HG03469 (cell line): Measurements from ENCODE around the gene CHPF2.

ENCODE experiments used
- ATAC-seq: cut with Tn5 transposase; IDR thresholded peaks from one replicate; pipeline ENCODE4 v1.9.1; 2021; ENCODE audit warnings: mild to moderate bottlenecking, moderate library complexity, moderate number of reproducible peaks; ENCODE audit not compliant: unreplicated experiment

CHPF2 gene

GRCh38 chr7:151257990-151258389 lies 25.7 kb downstream of the CHPF2 start:
- ATAC-seq = no peak

DNA sequence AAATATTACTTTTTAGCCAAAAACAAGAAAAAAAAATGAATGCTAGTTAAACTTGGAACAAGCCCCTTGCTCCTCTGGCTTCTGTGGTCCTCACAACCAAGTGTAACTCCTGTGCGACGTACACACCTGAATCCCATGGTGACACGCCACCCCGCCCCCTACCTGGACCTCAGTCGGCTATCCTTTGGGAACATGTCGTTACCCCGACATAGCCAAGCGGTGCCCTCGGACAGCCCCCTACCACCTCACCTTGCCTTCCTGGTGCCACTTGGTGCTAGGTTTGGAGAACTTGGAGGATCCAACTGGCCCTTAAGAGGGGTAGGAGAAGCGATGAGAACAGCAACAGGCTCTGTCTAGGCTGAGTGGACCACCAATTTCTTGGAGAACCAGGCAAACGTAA lies 28.2 kb downstream of the CHPF2 start:
- ATAC-seq = no peak

DNA sequence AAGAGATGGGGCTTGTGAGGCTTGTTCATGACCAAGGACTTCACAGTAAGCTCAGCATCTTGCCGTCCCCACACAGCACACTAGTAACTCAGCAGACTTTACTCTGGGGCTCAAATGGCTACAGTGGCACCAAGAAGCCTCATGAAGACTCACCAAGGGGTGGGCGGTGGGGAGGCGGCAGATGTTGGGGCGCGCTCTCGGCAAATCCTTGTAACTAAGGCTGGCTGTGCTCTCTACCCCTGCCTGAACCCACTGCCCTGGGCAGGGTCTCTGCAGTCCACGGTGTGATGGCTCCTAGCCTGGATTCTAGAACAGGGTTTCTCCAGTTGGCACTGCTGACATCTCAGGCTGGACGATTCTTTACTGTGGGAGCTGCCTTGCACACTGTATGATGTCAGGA lies 28.6 kb downstream of the CHPF2 start:
- ATAC-seq = no peak

- ATAC-seq = no peak
Observed at GRCh38 chr7:151261529-151261928, 29.2 kb downstream of the CHPF2 start.

- no peak for ATAC-seq
Observed at GRCh38 chr7:151264615-151265014, 32.3 kb downstream of the CHPF2 start.

DNA sequence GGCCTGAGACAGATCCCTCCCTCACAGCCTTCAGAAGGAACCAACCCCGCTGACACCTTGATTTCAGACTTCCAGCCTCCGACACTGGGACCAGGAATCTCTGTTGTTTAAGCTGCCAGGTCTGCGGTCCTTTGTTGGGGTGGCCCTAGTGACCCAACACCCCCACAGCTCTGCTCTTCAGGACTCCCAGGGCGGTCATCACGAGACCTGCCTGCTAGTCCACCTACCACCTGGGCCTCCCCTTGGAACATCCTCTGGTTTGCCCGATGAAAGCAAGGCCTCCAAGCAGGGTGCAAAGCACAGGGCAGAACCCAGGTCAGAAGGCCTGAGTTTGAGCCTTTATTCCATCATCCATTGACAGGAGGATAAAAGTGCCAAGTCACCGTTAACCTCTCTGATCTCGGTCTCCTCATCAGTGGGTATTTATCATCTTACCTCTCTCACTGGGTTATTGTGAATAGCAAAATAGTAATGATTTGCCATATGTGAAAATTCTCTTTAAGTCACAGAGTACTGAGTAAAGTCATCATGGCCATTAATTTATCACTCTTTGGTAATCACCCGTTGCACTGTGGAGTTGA lies 33.2 kb downstream of the CHPF2 start:
- ATAC-seq = no peak

GRCh38 chr7:151269511-151269910 lies 37.2 kb downstream of the CHPF2 start:
- no peak for ATAC-seq

GRCh38 chr7:151271699-151272355 lies 39.5 kb downstream of the CHPF2 start:
- no peak for ATAC-seq

DNA sequence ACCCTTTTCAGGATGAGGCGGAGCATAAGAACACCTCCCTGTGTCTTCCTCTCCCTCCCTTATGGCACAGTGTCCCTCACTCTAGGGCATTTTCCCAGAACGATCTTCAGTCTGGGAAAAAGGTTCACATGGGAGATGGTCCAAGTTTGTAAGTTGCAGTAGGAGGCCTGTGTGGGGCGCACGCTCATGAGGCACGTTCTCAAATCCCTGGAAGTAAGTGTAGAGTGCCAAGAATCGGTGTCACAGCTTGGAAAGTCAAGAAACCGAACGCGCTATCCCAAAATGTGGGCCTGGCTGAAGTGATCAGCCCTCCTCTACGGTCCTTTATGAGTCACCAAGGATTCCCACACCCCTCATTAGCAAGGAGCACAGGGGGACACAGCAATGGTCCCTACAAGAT lies 40.1 kb downstream of the CHPF2 start:
- ATAC-seq = no peak

GRCh38 chr7:151272877-151273276 lies 40.6 kb downstream of the CHPF2 start:
- ATAC-seq = no peak

- ATAC-seq = no peak
Observed at GRCh38 chr7:151273651-151274390, 41.5 kb downstream of the CHPF2 start.

GRCh38 chr7:151274396-151274795 lies 42.1 kb downstream of the CHPF2 start:
- ATAC-seq = no peak

DNA sequence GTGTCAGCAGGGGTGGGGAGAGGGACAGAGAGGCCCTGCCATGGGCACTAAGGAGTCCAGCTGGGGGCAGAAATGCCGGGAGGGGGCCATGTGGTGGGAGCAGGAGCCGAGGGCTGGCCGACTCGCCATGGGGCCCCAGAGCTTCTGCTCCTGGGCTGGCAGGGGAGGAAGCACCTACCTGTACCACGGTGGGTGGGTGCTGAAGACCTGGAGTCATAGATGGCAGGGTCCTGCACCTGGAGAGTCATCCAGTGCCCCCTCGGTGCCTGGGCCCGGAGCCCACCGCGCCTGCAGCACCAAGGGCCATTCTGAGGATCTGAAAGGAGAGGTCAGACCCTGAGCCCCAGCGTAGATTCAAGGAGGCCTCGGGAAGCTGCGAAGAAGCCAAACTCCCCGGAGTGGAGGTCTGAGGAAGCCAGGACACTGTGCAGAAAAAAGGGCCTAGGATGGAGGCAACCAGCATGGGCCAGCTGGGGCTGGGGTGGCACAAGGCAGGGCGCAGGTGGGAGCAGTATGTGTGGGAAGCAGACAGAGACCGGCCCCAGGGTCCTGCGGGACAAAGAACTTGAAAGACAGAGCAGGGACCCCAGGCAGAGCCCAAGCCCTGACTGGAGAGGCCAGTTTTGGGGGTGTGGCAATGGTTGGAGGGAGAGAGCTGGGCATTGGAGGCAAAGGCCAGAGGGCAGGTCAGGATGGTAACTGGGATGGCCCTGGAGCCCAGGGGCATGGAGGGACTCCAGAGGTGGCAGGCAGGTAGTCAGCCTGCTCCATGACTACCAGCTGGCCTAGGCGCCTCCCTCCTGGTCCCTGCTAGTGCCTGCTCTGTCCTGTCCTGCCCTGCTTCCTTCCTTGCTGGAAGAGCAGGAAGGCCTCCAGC lies 42.9 kb downstream of the CHPF2 start:
- ATAC-seq = no peak

DNA sequence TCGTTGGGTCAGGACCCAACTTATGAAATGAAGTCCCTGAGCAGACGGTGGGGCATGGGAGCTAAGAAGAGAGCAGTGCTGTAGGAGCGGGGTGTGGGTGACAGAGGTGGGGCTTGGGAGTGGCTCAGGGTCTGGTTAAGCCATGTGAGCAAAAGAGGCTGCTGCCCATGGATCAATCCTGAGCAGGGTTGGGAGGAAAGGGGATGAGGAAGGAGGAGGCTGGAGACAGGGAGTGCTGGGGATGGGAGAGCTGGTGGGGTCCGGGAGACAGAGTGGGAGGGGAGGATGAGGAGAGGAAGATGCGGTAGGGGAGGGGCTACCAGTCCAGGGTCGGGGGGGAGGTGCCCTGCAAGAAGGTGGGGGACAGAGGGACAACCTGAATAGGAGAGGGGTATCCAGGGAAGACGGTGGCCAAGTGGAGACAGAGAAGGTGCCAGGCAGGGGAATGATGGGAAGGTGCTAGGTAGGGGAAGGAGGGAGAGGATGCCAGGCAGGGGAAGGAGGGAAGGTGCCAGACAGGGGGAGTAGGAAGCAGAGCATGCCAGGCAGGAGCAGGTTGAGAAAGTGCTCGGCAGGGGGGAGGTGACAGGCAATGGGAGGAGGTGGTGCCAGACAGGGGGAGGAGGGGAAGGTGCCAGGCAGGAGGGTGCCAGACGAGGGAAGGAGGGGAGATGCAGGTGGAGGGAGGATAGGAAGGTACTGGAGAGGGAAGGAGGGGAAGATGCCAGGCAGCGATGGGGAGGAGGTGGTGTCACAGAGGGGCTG lies 43.7 kb downstream of the CHPF2 start:
- ATAC-seq = no peak

GRCh38 chr7:151276666-151277590 lies 44.6 kb downstream of the CHPF2 start:
- no peak for ATAC-seq

DNA sequence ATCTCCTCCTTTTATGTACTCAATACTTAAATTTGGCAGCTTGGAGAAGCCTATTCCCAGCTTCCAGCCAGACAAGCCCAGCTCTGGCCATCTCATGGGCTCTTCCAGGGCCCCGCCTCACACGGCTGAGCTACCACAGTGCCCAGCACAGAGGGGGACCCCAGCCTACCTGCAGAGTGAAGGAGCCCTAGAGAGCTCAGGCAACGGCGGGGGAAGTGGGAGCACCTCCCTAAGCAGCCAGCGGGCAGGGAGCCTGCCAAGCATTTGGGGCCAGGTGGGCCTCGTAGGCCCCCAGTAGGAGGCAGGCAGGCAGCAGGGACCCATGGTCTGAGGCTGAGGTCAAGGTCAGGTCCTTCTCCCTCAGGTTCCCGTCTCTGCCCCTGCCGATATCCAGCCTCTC lies 45.3 kb downstream of the CHPF2 start:
- no peak for ATAC-seq

- no peak for ATAC-seq
Observed at GRCh38 chr7:151278949-151279348, 46.7 kb downstream of the CHPF2 start.

- ATAC-seq = no peak
Observed at GRCh38 chr7:151279868-151280267, 47.6 kb downstream of the CHPF2 start.

DNA sequence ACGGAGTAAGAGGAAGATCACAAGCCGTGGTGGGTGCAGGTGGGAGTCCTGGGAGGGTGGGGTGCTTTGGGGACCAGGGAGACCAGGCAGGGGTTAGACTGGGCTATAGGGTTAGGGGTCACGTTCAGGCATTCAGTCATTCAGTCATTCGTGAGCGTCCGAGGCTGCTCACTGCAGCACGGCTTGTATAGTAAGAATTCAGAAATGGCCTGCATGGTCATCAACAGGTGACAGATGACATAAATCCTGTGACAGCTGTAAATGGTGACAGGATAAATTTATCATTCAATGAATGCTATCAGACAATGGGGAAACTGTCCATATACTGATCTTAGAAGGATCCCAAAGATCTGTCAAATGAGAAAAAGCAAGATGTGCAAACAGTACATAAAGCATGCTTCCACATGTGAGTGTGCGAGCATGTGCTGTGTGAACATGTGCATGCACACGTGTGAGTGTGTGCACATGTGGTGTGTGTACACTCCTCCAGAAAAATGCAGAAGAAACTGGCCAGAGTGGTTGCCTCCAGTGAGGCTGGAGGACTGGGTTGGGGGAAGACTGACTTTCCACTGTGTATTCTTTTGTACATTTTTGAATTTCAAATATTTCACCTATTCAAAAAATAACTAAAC lies 48.2 kb downstream of the CHPF2 start:
- no peak for ATAC-seq
